K562 (cell line): ENCODE data around the gene AIFM3. TPM values are rescaled to one million over a fixed set of nuclear protein-coding genes. Genes with fewer than 3 reads are reported as not detected.

ENCODE experiments used
- JUND ChIP-seq, 2 experiments: IDR thresholded peaks; 2 replicates in 1 of 2; 3 replicates in 1 of 2; pipeline ENCODE4 v1.6.1; 2011; ENCODE audit warnings: borderline replicate concordance in 2 of 2, low read depth in 2 of 2, low read length in 2 of 2, improper control_type of control experiment in 1 of 2, missing biosample characterization in 1 of 2, missing genetic modification characterization in 1 of 2, missing genetic modification reagents in 1 of 2
- RBM25 ChIP-seq: fragments of 200-400 bp; formaldehyde crosslinking; IDR thresholded peaks from 2 replicates; pipeline ENCODE4 v1.6.1; 2018; ENCODE audit warnings: low read length, low read depth, moderate library complexity; ENCODE audit not compliant: severe bottlenecking
- SMAD3 ChIP-seq: fragments of 450-650 bp; formaldehyde crosslinking; conservative IDR thresholded peaks from 2 replicates; pipeline ENCODE4 v1.4.0; 2020; ENCODE audit warnings: mild to moderate bottlenecking
- SRF ChIP-seq, 2 experiments: fragments of 250-450, 450-650 bp in 1 of 2; sonication (Bioruptor Pico) in 1 of 2; sonication (generic) in 1 of 2; formaldehyde crosslinking; IDR thresholded peaks; 2 replicates each; pipeline versions ENCODE4 v1.5.0 to v1.5.1; 2020 to 2022; ENCODE audit warnings: mild to moderate bottlenecking in 1 of 2, missing genetic modification reagents in 1 of 2
- TBL1XR1 ChIP-seq, 2 experiments: IDR thresholded peaks; 2 replicates each; pipeline ENCODE4 v1.6.1; 2012; ENCODE audit warnings: improper control_type of control experiment in 2 of 2, low read length in 2 of 2, mild to moderate bottlenecking in 1 of 2
- ZNF212 ChIP-seq: fragments of 450-650 bp; formaldehyde crosslinking; IDR thresholded peaks from 2 replicates; pipeline ENCODE4 v1.4.0; 2020; ENCODE audit warnings: mild to moderate bottlenecking
- ZNF41 ChIP-seq: fragments of 250-450 bp; sonication (Bioruptor Pico); conservative IDR thresholded peaks from 2 replicates; pipeline ENCODE4 v1.4.0; 2020; ENCODE audit warnings: mild to moderate bottlenecking
- ZNF699 ChIP-seq: fragments of 250-450 bp; sonication (Bioruptor Pico); IDR thresholded peaks from 2 replicates; pipeline ENCODE4 v1.8.0; 2021; ENCODE audit warnings: mild to moderate bottlenecking, moderate library complexity; ENCODE audit not compliant: insufficient replicate concordance
- polyA plus RNA-seq, 8 experiments: library from polyadenylated mRNA; depleted of rRNA in 4 of 8; stranded (reverse) in 5 of 8; unstranded in 3 of 8; fragments of >200 nt; fragmentation: Nextera tagmentation in 2 of 8; fragmentation: Illumina TruSeq in 1 of 8; extraction: Ambion mirVana in 2 of 8; extraction: Trizol in 1 of 8; gene quantifications; 2 replicates each; pipeline versions ENCODE4 v1.2.1 to v1.2.3, GENCODE V29; 2011 to 2014; ENCODE audit warnings: inconsistent platforms in 1 of 8, missing spikeins in 1 of 8
- total RNA-seq, 7 experiments: library from RNA; depleted of rRNA in 6 of 7; stranded (reverse); fragments of >200 nt in 6 of 7; fragmentation: Illumina TruSeq in 2 of 7; extraction: Trizol in 2 of 7; gene quantifications; 2 replicates each; pipeline versions ENCODE4 v1.2.1 to v1.2.3, GENCODE V29; 2011 to 2021; ENCODE audit warnings: low replicate concordance in 1 of 7
- TF ChIP-seq, protein P1 (sequence below): fragments of 250-450 bp; sonication (Bioruptor Pico); IDR thresholded peaks from 2 replicates; pipeline ENCODE4 v1.5.0; 2022; ENCODE audit warnings: mild to moderate bottlenecking
- TF ChIP-seq, protein P2 (sequence below), 2 experiments: fragments of 250-450 bp in 1 of 2; fragments of 450-650 bp in 1 of 2; sonication (Bioruptor Pico) in 1 of 2; IDR thresholded peaks; 2 replicates each; pipeline versions ENCODE4 v1.6.1 to v1.8.0; 2016 to 2021; ENCODE audit warnings: mild to moderate bottlenecking in 2 of 2, moderate library complexity in 2 of 2, missing compliant biosample characterization in 1 of 2, missing genetic modification characterization in 1 of 2
- TF ChIP-seq, protein P3 (sequence below), 2 experiments: fragments of 200-800 bp in 1 of 2; sonication (Bioruptor generic) in 1 of 2; sonication (generic) in 1 of 2; formaldehyde crosslinking in 1 of 2; IDR thresholded peaks in 1 of 2; conservative IDR thresholded peaks in 1 of 2; 2 replicates each; pipeline versions ENCODE4 v1.5.0 to v1.6.1; 2016 to 2020; ENCODE audit warnings: missing compliant biosample characterization in 1 of 2, missing genetic modification characterization in 1 of 2, missing genetic modification reagents in 1 of 2
- TF ChIP-seq, protein P4 (sequence below), 2 experiments: fragments of 450-650 bp; formaldehyde crosslinking in 1 of 2; IDR thresholded peaks; 2 replicates each; pipeline versions ENCODE4 v1.4.0 to v1.6.1; 2014 to 2020; ENCODE audit warnings: mild to moderate bottlenecking in 2 of 2, borderline replicate concordance in 1 of 2, low read depth in 1 of 2

Gene AIFM3
- total and polyA plus RNA-seq, 9 of the 15 experiments (the other 6 are each of a cell fraction or from before 2014, with no cell fraction given) = 0.03 to 0.20 (median 0.07) TPM; not detected in 1

DNA sequence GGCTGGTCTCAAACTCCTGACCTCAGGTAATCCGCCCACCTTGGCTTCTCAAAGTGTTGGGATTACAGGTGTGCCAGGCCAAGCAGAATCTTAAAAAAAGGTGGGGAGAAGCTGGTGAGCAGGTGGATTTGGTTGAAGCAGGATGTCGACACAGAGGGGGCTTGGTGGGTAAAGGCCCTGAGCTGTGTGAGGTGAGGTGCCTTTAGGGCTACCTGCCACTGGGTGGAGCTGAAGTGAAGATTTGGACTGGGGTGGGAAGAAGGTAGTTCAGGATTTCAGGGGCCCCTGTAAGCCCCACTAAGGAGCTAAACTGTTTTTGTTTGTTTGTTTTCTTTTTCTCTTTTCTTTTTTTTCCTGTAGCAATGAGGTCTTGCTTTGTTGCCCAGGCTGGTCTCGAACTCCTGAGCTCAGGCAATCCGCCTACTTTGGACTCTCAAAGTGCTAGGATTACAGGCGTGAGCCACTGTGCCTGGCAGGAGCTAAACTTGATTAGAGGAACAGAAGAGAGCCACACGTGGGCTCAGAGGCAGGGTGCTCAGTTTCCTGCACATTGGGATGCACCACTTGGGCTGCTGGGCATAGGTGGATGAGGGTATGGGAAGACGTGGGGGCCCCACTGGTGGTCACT, 53.9 kb downstream of the AIFM3 start (continued):
- TF ChIP-seq SRF (CRISPR knock-in tag; IDR thresholded peaks at IDR 0.05) (0 out of 4 replicates have a peak, but pooled peaks of 1 of the 2 experiments have one; percentile 43), RBM25 (no peak), SMAD3 (CRISPR knock-in tag) (no peak), JUND (IDR thresholded peaks at IDR 0.05; ENCODE audit: borderline replicate concordance, low read depth, low read length) (peak; percentile 61), JUND (tag; IDR thresholded peaks at IDR 0.05; ENCODE audit: borderline replicate concordance, low read depth, low read length) (0 out of 3 replicates have a peak, but pooled peaks have one; percentile 36), ZNF699 (CRISPR knock-in tag) (peak; percentile 68), TBL1XR1 (IDR thresholded peaks at IDR 0.05; ENCODE audit: low read length in 2 of 2) (0 out of 4 replicates have a peak, but pooled peaks of 1 of the 2 experiments have one; percentile 25), ZNF41 (CRISPR knock-in tag) (no peak), ZNF212 (CRISPR knock-in tag) (no peak)
- TF ChIP-seq, protein P1, sequence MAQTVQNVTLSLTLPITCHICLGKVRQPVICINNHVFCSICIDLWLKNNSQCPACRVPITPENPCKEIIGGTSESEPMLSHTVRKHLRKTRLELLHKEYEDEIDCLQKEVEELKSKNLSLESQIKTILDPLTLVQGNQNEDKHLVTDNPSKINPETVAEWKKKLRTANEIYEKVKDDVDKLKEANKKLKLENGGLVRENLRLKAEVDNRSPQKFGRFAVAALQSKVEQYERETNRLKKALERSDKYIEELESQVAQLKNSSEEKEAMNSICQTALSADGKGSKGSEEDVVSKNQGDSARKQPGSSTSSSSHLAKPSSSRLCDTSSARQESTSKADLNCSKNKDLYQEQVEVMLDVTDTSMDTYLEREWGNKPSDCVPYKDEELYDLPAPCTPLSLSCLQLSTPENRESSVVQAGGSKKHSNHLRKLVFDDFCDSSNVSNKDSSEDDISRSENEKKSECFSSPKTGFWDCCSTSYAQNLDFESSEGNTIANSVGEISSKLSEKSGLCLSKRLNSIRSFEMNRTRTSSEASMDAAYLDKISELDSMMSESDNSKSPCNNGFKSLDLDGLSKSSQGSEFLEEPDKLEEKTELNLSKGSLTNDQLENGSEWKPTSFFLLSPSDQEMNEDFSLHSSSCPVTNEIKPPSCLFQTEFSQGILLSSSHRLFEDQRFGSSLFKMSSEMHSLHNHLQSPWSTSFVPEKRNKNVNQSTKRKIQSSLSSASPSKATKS = peak; percentile 73; the same call in 1 of the 2 replicates
- TF ChIP-seq, protein P2, sequence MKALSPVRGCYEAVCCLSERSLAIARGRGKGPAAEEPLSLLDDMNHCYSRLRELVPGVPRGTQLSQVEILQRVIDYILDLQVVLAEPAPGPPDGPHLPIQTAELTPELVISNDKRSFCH (CRISPR knock-in tag; IDR thresholded peaks at IDR 0.05) = 0 out of 2 replicates have a peak, but pooled peaks have one; percentile 12
- TF ChIP-seq, protein P2 (tag; IDR thresholded peaks at IDR 0.05) = peak; percentile 47
- TF ChIP-seq, protein P3, sequence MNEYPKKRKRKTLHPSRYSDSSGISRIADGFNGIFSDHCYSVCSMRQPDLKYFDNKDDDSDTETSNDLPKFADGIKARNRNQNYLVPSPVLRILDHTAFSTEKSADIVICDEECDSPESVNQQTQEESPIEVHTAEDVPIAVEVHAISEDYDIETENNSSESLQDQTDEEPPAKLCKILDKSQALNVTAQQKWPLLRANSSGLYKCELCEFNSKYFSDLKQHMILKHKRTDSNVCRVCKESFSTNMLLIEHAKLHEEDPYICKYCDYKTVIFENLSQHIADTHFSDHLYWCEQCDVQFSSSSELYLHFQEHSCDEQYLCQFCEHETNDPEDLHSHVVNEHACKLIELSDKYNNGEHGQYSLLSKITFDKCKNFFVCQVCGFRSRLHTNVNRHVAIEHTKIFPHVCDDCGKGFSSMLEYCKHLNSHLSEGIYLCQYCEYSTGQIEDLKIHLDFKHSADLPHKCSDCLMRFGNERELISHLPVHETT (CRISPR knock-in tag; conservative IDR thresholded peaks at IDR 0.05 in 1 of 2, IDR thresholded peaks at IDR 0.05 in 1 of 2) = no peak
- TF ChIP-seq, protein P4, sequence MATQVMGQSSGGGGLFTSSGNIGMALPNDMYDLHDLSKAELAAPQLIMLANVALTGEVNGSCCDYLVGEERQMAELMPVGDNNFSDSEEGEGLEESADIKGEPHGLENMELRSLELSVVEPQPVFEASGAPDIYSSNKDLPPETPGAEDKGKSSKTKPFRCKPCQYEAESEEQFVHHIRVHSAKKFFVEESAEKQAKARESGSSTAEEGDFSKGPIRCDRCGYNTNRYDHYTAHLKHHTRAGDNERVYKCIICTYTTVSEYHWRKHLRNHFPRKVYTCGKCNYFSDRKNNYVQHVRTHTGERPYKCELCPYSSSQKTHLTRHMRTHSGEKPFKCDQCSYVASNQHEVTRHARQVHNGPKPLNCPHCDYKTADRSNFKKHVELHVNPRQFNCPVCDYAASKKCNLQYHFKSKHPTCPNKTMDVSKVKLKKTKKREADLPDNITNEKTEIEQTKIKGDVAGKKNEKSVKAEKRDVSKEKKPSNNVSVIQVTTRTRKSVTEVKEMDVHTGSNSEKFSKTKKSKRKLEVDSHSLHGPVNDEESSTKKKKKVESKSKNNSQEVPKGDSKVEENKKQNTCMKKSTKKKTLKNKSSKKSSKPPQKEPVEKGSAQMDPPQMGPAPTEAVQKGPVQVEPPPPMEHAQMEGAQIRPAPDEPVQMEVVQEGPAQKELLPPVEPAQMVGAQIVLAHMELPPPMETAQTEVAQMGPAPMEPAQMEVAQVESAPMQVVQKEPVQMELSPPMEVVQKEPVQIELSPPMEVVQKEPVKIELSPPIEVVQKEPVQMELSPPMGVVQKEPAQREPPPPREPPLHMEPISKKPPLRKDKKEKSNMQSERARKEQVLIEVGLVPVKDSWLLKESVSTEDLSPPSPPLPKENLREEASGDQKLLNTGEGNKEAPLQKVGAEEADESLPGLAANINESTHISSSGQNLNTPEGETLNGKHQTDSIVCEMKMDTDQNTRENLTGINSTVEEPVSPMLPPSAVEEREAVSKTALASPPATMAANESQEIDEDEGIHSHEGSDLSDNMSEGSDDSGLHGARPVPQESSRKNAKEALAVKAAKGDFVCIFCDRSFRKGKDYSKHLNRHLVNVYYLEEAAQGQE (IDR thresholded peaks at IDR 0.05; ENCODE audit: borderline replicate concordance) = no peak
- TF ChIP-seq, protein P4 (CRISPR knock-in tag; IDR thresholded peaks at IDR 0.05; ENCODE audit: low read depth) = no peak
